HepG2 (cell line): ENCODE measurements around the gene FAT1. TPM values are rescaled to one million over a fixed set of nuclear protein-coding genes. Genes with fewer than 3 reads are reported as not detected.

Source experiments
- ATAC-seq: fragments of 200-7000 bp; cut with Tn5 transposase; 3 replicates; pipeline ENCODE4 v1.9.1; 2020; ENCODE audit warnings: mild to moderate bottlenecking, moderate library complexity
- BruUV-seq: library from RNA; stranded (reverse); fragments of 400-500 nt; replicated peaks from 2 replicates; lab custom pipeline; 2021; lab: Mats Ljungman, UMichigan
- CTCF ChIA-PET: fragments of 300-600 bp; formaldehyde crosslinking; extraction: SDS; loops from one replicate; lab custom pipeline; 2021; ENCODE audit warnings: low total read pairs, inconsistent platforms, low intra/inter-chr PET ratio; lab: Yijun Ruan, JAX
- POLR2A ChIA-PET: fragments of 350-600 bp; sonication (Branson Sonifier 250); formaldehyde crosslinking; loops from one replicate; lab custom pipeline; 2020; ENCODE audit warnings: antibody characterized with exemption, inconsistent platforms; lab: Yijun Ruan, JAX
- DNase-seq: peaks from one replicate; pipeline ENCODE4 v3.0.0-alpha.2; 2015; ENCODE audit warnings: low spot score
- FAIRE-seq: peaks from 3 replicates; lab custom pipeline; 2011; peaks lifted over from hg19 to GRCh38; lab: Jason Lieb, UNC
- H2AFZ ChIP-seq: one replicate; pipeline ENCODE4 v1.6.1; 2011; ENCODE audit warnings: low read length, inconsistent platforms
- H3K27ac ChIP-seq: fragments of 300-600 bp; 3 replicates; pipeline ENCODE4 v1.8.0; 2011; ENCODE audit warnings: mixed run types, mild to moderate bottlenecking, mixed read lengths, low read length, inconsistent platforms; ENCODE audit not compliant: insufficient read depth; ENCODE audit errors: extremely low read length
- H3K27me3 ChIP-seq, 2 experiments: fragments of 200-600 bp in 1 of 2; 2 replicates in 1 of 2; 3 replicates in 1 of 2; pipeline versions ENCODE4 v1.6.0 to v1.8.0; 2011; ENCODE audit warnings: low read length in 2 of 2, mild to moderate bottlenecking in 2 of 2, moderate library complexity in 2 of 2, inconsistent platforms in 1 of 2; ENCODE audit not compliant: insufficient read depth in 2 of 2, control insufficient read depth in 1 of 2
- H3K36me3 ChIP-seq, 2 experiments: fragments of 200-600 bp in 1 of 2; replicated peaks in 1 of 2; 2 replicates in 1 of 2; 3 replicates in 1 of 2; pipeline versions ENCODE4 v1.5.1 to v1.8.0; 2011; ENCODE audit warnings: low read length in 2 of 2, inconsistent platforms in 1 of 2; ENCODE audit not compliant: insufficient read depth in 2 of 2, control insufficient read depth in 1 of 2
- H3K4me1 ChIP-seq: 2 replicates; pipeline ENCODE4 v1.5.1; 2012; ENCODE audit warnings: low read length, inconsistent platforms; ENCODE audit not compliant: insufficient read depth
- H3K4me2 ChIP-seq: 2 replicates; pipeline ENCODE4 v1.6.0; 2011; ENCODE audit warnings: low read depth, low read length, inconsistent platforms
- H3K4me3 ChIP-seq, 3 experiments: fragments of 200-600 bp in 1 of 3; sonication (generic), shearing (Covaris generic) in 1 of 3; replicated peaks in 1 of 3; 2 replicates each; pipeline ENCODE4 v1.5.1; 2011 to 2016; ENCODE audit warnings: low read length in 3 of 3, inconsistent platforms in 2 of 3, low read depth in 2 of 3, mild to moderate bottlenecking in 2 of 3, control low read depth in 1 of 3, mixed read lengths in 1 of 3; ENCODE audit not compliant: insufficient read depth in 1 of 3
- H3K79me2 ChIP-seq: one replicate; pipeline ENCODE4 v1.6.1; 2011; ENCODE audit warnings: low read length, inconsistent platforms; ENCODE audit not compliant: insufficient read depth
- H3K9ac ChIP-seq: 2 replicates; pipeline ENCODE4 v1.6.0; 2011; ENCODE audit warnings: mild to moderate bottlenecking, low read depth, low read length, inconsistent platforms; ENCODE audit not compliant: insufficient read depth
- H3K9me3 ChIP-seq: 2 replicates; pipeline ENCODE4 v1.5.1; 2012; ENCODE audit warnings: mild to moderate bottlenecking, low read length
- H4K20me1 ChIP-seq: 2 replicates; pipeline ENCODE4 v1.6.0; 2011; ENCODE audit warnings: inconsistent platforms, mild to moderate bottlenecking, low read length, moderate library complexity; ENCODE audit not compliant: insufficient read depth
- POGZ ChIP-seq: sonication (generic); formaldehyde crosslinking; IDR thresholded peaks from 2 replicates; pipeline ENCODE4 v1.4.0; 2020; ENCODE audit warnings: mild to moderate bottlenecking, missing genetic modification reagents
- ZBTB38 ChIP-seq: sonication (generic); formaldehyde crosslinking; IDR thresholded peaks from 2 replicates; pipeline ENCODE4 v1.5.1; 2020; ENCODE audit warnings: mild to moderate bottlenecking, missing genetic modification reagents
- ZMYM4 ChIP-seq: sonication (generic); formaldehyde crosslinking; IDR thresholded peaks from 2 replicates; pipeline ENCODE4 v1.8.1; 2023; ENCODE audit warnings: mild to moderate bottlenecking, missing genetic modification reagents
- ZNF543 ChIP-seq: sonication (generic); formaldehyde crosslinking; IDR thresholded peaks from 2 replicates; pipeline ENCODE4 v1.4.0; 2020; ENCODE audit warnings: mild to moderate bottlenecking, missing genetic modification reagents
- ZNF564 ChIP-seq: sonication (generic); formaldehyde crosslinking; IDR thresholded peaks from 2 replicates; pipeline ENCODE4 v1.8.1; 2023; ENCODE audit warnings: mild to moderate bottlenecking, missing genetic modification reagents
- ZNF841 ChIP-seq: sonication (generic); formaldehyde crosslinking; IDR thresholded peaks from 2 replicates; pipeline ENCODE4 v1.8.1; 2023; ENCODE audit warnings: missing genetic modification reagents, borderline replicate concordance
- WGBS: methylation state at CpG from one replicate; pipeline ENCODE4 v1.1.6; 2017; ENCODE audit warnings: low lambda C conversion rate; 5-methylcytosine and 5-hydroxymethylcytosine counted together
- in situ Hi-C: cut with HindIII; loops from 2 replicates; pipeline ENCODE4 v1.10.0; 2017; ENCODE audit warnings: low pct_unique_long_range_greater_than_20kb; ENCODE audit not compliant: extremely low pct_ligation_motif_present
- intact Hi-C: fragments of 100-400 bp; cut with micrococcal nuclease; formaldehyde crosslinking; loops from one replicate; pipeline ENCODE4 v1.10.0; 2022; ENCODE audit not compliant: unreplicated experiment
- polyA plus RNA-seq, 8 experiments: library from polyadenylated mRNA; depleted of rRNA in 3 of 8; stranded (reverse) in 7 of 8; unstranded in 1 of 8; fragments of >200 nt; fragmentation: Illumina TruSeq in 4 of 8; extraction: Trizol in 4 of 8; gene quantifications; 2 replicates each; pipeline versions ENCODE4 v1.2.1 to v1.2.3, GENCODE V29; 2011 to 2016; ENCODE audit warnings: low read depth in 4 of 8, missing spikeins in 1 of 8, mixed read lengths in 1 of 8; ENCODE audit not compliant: insufficient read depth in 1 of 8
- total RNA-seq, 5 experiments: library from RNA; depleted of rRNA; stranded (reverse); fragments of >200 nt; fragmentation: Illumina TruSeq; extraction: Trizol; gene quantifications; 2 replicates each; pipeline ENCODE4 v1.2.3, GENCODE V29; 2016; ENCODE audit warnings: low read depth in 1 of 5
- TF ChIP-seq, protein P1 (sequence below): sonication (generic); formaldehyde crosslinking; IDR thresholded peaks from 2 replicates; pipeline ENCODE4 v1.4.0; 2020; ENCODE audit warnings: missing genetic modification reagents

Gene FAT1
- total and polyA plus RNA-seq, 2 of the 13 experiments (the other 11 are each of a cell fraction or from before 2014, with no cell fraction given) = 185 to 216 TPM

DNA sequence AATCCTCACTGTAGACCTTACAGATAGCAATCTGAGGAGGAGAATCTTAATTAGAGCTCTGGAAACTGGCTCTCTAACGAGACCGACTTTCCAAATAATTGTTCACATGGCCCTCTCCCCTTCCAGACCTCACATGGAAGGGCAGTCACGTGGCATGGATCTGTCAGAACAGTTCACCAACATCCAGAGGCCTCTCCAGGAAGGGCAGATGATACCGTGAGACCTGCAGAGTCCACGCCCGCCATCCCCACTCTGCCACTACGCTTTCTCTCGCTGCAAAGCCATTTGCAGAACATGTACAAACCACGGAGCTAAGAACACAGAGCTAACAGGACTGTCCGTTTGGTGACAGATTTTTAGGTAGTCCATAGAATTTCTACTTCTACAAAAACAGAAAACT is 20.7 kb downstream of the FAT1 start:
- Histone ChIP-seq H3K4me2 (peak overlapping the region; percentile 39), H3K27me3 (no peaks in the 10 kb centered on the region), H3K9me3 (no peaks in the 10 kb centered on the region), H2AFZ (no peak overlapping the region), H3K27ac (no peak overlapping the region), H3K36me3 (peaks cover 29 to 54% of the 10 kb centered on the region in 2 experiments), H3K4me3 (no peak overlapping the region), H3K4me1 (peaks cover 87% of the 10 kb centered on the region), H3K9ac (no peak overlapping the region), H4K20me1 (peaks cover 77% of the 10 kb centered on the region), H3K79me2 (peaks cover 100% of the 10 kb centered on the region)
- intact Hi-C loops = loop anchor here (10.0 kb wide), 1 partner anchor 438 kb away; the partner anchor contains the start of gene F11
- no peak for ATAC-seq
- BruUV-seq = no TSS peak
- 0 out of 2 replicates have a peak, but pooled peaks have one; percentile 31 for TF ChIP-seq POGZ (CRISPR knock-in tag)
- TF ChIP-seq ZNF564 (CRISPR knock-in tag) = no peak
- TF ChIP-seq ZBTB38 (CRISPR knock-in tag) = peak; percentile 72
- TF ChIP-seq ZNF841 (CRISPR knock-in tag) = no peak
- 0 out of 2 replicates have a peak, but pooled peaks have one; percentile 32 for TF ChIP-seq ZMYM4
- TF ChIP-seq, protein P1, sequence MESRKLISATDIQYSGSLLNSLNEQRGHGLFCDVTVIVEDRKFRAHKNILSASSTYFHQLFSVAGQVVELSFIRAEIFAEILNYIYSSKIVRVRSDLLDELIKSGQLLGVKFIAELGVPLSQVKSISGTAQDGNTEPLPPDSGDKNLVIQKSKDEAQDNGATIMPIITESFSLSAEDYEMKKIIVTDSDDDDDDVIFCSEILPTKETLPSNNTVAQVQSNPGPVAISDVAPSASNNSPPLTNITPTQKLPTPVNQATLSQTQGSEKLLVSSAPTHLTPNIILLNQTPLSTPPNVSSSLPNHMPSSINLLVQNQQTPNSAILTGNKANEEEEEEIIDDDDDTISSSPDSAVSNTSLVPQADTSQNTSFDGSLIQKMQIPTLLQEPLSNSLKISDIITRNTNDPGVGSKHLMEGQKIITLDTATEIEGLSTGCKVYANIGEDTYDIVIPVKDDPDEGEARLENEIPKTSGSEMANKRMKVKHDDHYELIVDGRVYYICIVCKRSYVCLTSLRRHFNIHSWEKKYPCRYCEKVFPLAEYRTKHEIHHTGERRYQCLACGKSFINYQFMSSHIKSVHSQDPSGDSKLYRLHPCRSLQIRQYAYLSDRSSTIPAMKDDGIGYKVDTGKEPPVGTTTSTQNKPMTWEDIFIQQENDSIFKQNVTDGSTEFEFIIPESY (CRISPR knock-in tag) = peak; percentile 96
- TF ChIP-seq ZNF543 (CRISPR knock-in tag) = no peak
- FAIRE-seq = no peak
- 83% methylated on average over 10 of the region's 10 CpGs for WGBS
- POLR2A ChIA-PET = no interaction called here
- CTCF ChIA-PET = no interaction called here
- DNase-seq = no peak
- in situ Hi-C loops = no loop called here
